Activated T-helper 1 cell treated with anti-CD3 and anti-CD28 coated beads, Interleukin-12 subunit alpha, Interleukin-12 subunit beta, Interleukin-2, Interleukin-4 antibody, amounts not matched to agents 30 ng/mL and 10 ng/mL and 1 ng/mL, durations not matched to agents 14 hours and 24 hours and 36 hours (primary cell): Measurements from ENCODE around the gene PCDHGC3. TPM values are rescaled to one million over a fixed set of nuclear protein-coding genes. Genes with fewer than 3 reads are reported as not detected.

Experiments used
- DNase-seq: peaks from one replicate; pipeline ENCODE4 v3.0.0; 2021; ENCODE audit warnings: low spot score
- H3K27ac Mint-ChIP-seq: one replicate; pipeline ENCODE4 v1.8.0; 2021; ENCODE audit warnings: mild to moderate bottlenecking, mixed read lengths
- H3K27me3 Mint-ChIP-seq: one replicate; pipeline ENCODE4 v1.8.0; 2022; ENCODE audit warnings: mild to moderate bottlenecking, moderate library complexity, mixed read lengths; ENCODE audit not compliant: insufficient read depth
- H3K36me3 Mint-ChIP-seq: one replicate; pipeline ENCODE4 v1.8.0; 2021; ENCODE audit warnings: low read depth, mixed read lengths
- H3K4me1 Mint-ChIP-seq: one replicate; pipeline ENCODE4 v1.8.0; 2021; ENCODE audit warnings: low read depth, mixed read lengths
- H3K4me3 Mint-ChIP-seq: one replicate; pipeline ENCODE4 v1.8.0; 2021; ENCODE audit warnings: mild to moderate bottlenecking, moderate library complexity, mixed read lengths
- H3K9me3 Mint-ChIP-seq: one replicate; pipeline ENCODE4 v1.8.0; 2021; ENCODE audit warnings: mixed read lengths
- intact Hi-C: fragments of 100-400 bp; cut with micrococcal nuclease; formaldehyde crosslinking; loops from one replicate; pipeline ENCODE4 v1.15.1; 2024
- total RNA-seq: library from RNA; stranded (reverse); gene quantifications from 2 replicates; pipeline ENCODE4 v1.2.3, GENCODE V29; 2022

Gene PCDHGC3
- total RNA-seq, 1 donor from 2014 or later = 0.31 TPM

DNA sequence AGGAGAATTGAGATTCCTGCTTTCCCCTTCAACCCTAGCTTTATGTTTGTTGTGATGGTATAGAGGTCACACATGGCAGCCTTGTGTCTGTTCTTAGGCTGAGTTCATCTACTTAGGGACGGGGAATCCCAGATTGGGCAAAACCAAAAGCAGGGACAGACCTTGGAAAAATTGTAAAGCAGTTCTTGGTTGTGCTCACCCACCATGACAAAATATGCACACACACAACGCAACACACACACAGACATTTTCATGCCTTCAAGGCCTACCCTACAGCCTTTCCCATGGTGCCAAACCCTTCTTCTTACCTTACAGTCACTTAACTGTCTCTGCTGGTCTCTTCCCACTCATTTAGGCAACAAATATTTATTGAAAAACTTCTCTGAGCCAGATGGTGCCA, 27.9 kb downstream of the PCDHGC3 start:
- Mint-ChIP-seq H3K36me3 (no peaks in the 10 kb centered on the region), H3K4me1 (no peaks in the 10 kb centered on the region), H3K4me3 (no peak overlapping the region), H3K27ac (no peak overlapping the region), H3K9me3 (no peaks in the 10 kb centered on the region), H3K27me3 (peaks cover 7% of the 10 kb centered on the region)
- DNase-seq = no peak
- intact Hi-C loops = no loop called here

DNA sequence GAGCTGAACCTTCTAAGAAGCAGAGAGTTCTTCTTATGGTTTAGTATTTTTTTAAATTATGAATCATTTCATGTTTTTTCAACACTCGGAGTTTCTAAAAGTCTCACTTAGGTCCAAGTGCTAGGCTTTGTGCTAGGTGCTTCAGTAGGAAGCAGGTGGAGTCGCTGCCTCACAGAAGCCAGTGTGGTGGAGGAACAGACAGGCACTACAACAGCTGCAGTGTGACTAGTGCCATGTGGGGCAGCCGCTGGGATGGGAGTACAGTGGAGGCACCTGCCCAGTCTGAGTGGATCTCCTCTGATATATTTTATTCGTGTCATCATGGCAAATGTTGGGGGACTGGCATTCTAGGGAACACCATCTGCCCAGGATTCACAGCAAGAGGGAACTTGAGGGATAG, 28.4 kb downstream of the PCDHGC3 start:
- Mint-ChIP-seq H3K9me3 (no peaks in the 10 kb centered on the region), H3K27me3 (peaks cover 7% of the 10 kb centered on the region), H3K27ac (no peak overlapping the region), H3K4me1 (peaks cover 3% of the 10 kb centered on the region), H3K4me3 (no peak overlapping the region), H3K36me3 (no peaks in the 10 kb centered on the region)
- intact Hi-C loops = no loop called here
- DNase-seq = no peak

DNA sequence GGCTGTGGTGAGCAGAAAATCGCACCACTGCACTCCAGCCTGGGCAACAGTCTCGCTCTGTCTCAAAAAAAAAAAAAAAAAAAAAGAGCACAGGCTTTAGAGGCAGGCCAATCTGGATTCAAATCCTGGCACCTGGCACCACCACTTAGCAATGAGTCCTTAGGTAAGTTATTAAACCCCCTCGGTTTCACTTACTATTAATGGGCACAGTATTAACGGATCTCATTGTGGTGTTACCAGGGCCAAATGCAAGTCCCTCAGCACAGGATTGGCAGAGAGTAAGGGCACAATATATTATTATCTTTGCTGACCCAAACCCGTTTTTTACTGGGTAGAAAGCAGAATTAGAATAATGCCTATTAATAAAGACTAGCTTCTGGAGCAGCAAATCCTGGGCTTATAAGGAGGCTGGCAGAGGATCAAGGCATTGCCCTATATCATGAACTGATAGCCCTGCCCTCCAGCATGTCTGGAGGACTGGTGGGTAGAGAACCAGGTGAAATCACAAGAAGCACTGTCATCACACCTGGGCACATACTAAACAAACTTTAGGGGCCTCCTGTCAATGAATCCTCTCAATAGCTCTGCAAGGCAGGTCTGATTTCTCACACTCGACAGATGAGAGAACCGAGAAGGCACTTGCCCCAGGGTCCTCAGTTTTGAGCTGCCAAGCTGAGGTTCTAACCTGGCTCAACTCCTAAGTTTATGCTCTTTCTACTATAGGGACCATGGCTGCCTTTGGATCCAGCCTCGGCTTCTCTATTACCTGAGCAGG, 30.8 kb downstream of the PCDHGC3 start:
- intact Hi-C loops = no loop called here
- no peak overlapping the region for H3K27ac Mint-ChIP-seq
- H3K4me3 Mint-ChIP-seq = no peak overlapping the region
- peaks cover 4% of the 10 kb centered on the region for H3K4me1 Mint-ChIP-seq
- no peak for DNase-seq
- no peaks in the 10 kb centered on the region for H3K36me3 Mint-ChIP-seq
- H3K9me3 Mint-ChIP-seq = no peaks in the 10 kb centered on the region
- H3K27me3 Mint-ChIP-seq = no peaks in the 10 kb centered on the region

DNA sequence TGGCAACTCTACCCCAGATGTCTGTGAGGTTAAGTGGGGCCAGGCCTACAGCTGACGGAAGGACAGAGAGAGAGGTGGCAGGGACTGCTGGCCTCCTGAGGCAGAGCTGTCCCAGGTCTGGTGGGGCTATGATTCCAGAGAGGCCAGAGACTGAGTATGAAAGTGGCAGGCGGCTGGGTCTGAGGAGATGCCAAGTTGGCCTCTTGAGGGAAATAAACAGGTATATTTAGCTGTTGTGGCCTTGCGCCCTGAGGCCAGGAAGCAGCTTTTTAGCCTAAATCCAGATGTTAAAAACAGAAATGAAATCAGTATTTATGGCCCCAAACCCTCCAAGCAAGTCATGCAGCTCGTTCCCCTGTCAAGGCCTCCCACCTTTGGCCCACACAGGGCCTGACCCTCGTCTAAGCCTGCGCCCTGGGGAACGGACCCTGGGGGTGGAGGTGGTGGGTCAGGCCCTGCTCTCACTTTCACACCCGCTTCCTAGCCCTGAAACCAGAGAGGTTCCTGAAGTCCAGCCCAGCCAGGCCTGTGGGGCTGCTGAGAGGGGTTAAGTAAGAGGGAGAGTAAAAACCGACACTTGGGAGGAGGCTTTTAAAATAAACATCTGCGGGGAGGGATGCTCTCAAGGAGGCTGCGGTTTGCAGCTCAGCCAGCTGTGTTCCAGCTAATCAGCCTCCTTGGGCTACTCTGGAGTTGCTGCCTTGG, 31.8 kb downstream of the PCDHGC3 start:
- intact Hi-C loops = no loop called here
- no peaks in the 10 kb centered on the region for H3K36me3 Mint-ChIP-seq
- no peaks in the 10 kb centered on the region for H3K27me3 Mint-ChIP-seq

DNA sequence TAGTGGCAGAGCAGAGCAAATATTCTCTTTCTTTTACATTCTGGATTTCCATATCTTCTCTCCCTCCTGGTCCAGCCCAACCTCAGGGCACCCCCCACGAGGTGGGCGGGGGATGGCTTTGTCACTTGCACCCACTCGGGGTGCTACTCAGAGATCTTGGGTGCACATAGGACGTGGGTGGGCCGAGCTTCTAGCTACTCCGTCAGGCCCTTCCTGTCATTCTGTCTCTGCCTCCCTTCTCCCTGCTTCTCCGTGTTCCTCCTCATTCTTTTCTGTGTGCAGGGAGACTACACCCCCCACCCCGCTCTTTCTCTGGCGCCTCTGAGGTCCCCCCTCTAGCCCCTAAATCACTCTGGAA, 32.7 kb downstream of the PCDHGC3 start:
- Mint-ChIP-seq H3K4me1 (peaks cover 14% of the 10 kb centered on the region), H3K9me3 (no peaks in the 10 kb centered on the region), H3K27me3 (no peaks in the 10 kb centered on the region), H3K27ac (no peak overlapping the region), H3K36me3 (peaks cover 3% of the 10 kb centered on the region), H3K4me3 (no peak overlapping the region)
- no peak for DNase-seq
- intact Hi-C loops = no loop called here

More for the DNA sequence above, 31.8 kb downstream of the PCDHGC3 start:
- Mint-ChIP-seq H3K9me3 (no peaks in the 10 kb centered on the region), H3K4me3 (no peak overlapping the region), H3K4me1 (peaks cover 6% of the 10 kb centered on the region), H3K27ac (no peak overlapping the region)
- DNase-seq = no peak

DNA sequence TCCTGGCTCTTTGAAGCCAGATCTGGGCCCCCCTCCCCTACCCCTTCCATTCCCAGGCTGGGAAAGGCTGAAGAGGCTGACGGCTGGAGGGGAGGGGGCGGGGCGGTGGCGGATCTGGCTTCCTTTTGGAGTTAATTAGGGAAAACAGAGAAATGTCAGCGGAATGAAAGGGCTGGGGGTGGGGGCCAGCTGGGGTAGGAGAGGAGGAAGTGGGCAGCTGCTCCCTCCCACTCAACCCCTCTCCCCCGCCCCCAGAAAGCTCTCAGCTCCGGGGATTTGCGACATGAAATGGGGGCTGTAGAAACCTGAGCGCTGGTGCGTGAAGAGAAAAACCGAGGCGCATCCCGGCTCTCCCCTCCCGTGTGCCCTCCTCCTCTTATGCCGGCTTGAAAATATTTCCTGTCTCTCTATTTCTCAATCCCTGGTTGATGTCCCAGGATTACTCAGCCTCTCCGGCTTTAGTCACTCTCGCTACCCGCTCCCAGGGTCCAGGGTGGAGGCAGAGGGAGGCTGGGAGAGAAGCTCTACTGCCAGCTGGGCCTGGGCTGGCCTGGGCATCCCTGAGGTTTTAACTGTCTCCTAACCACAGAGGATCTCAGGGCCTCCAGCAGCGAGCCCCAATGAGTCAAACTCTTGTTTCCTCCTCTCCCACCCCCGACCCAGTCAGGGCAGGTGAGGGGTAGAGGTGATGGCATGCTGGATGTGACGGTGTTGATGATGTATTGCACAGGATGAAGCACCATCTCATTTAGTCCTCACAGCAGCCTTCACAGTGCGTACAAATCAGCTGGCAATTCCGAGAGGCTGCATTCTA, 33.2 kb downstream of the PCDHGC3 start:
- Mint-ChIP-seq H3K4me1 (peaks cover 19% of the 10 kb centered on the region), H3K9me3 (no peaks in the 10 kb centered on the region), H3K4me3 (no peak overlapping the region), H3K27me3 (no peaks in the 10 kb centered on the region), H3K27ac (no peak overlapping the region), H3K36me3 (peaks cover 3% of the 10 kb centered on the region)
- intact Hi-C loops = no loop called here
- no peak for DNase-seq

DNA sequence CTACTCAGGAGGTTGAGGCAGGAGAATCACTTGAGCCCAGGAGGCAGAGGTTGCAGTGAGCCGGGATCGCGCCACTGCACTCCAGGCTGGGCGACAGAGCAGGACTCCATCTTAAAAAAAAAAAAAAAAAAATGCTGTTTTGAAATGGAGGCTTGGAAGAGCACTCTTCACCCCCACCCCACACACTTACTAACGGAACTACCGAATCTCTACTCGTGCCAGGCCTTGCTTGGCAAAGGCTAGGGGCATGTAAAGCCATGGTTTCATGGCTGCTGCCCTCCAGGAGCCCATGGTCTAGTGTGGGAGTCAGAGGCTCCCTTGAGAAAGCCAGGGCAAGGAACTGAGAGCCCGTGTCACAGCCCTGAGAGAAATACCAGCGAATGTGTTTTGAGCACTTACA, 34.4 kb downstream of the PCDHGC3 start:
- intact Hi-C loops = no loop called here
- no peak overlapping the region for H3K4me3 Mint-ChIP-seq
- H3K4me1 Mint-ChIP-seq = peaks cover 22% of the 10 kb centered on the region
- H3K36me3 Mint-ChIP-seq = peaks cover 3% of the 10 kb centered on the region
- H3K9me3 Mint-ChIP-seq = no peaks in the 10 kb centered on the region
- H3K27me3 Mint-ChIP-seq = no peaks in the 10 kb centered on the region
- H3K27ac Mint-ChIP-seq = no peak overlapping the region
- DNase-seq = no peak

DNA sequence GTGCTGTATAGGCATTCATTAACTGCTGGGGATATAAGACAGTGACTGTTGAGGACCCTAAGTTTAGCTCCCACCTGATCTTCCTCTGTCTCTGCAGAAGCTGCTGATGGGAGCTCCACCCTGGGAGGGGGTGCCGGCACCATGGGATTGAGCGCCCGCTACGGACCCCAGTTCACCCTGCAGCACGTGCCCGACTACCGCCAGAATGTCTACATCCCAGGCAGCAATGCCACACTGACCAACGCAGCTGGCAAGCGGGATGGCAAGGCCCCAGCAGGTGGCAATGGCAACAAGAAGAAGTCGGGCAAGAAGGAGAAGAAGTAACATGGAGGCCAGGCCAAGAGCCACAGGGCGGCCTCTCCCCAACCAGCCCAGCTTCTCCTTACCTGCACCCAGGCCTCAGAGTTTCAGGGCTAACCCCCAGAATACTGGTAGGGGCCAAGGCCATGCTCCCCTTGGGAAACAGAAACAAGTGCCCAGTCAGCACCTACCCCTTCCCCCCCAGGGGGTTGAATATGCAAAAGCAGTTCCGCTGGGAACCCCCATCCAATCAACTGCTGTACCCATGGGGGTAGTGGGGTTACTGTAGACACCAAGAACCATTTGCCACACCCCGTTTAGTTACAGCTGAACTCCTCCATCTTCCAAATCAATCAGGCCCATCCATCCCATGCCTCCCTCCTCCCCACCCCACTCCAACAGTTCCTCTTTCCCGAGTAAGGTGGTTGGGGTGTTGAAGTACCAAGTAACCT, 35.3 kb downstream of the PCDHGC3 start:
- no peak overlapping the region for H3K4me3 Mint-ChIP-seq
- no peak for DNase-seq
- intact Hi-C loops = no loop called here
- H3K9me3 Mint-ChIP-seq = no peaks in the 10 kb centered on the region
- H3K27me3 Mint-ChIP-seq = no peaks in the 10 kb centered on the region
- peak overlapping the region; percentile 31 for H3K27ac Mint-ChIP-seq
- peaks cover 30% of the 10 kb centered on the region for H3K4me1 Mint-ChIP-seq
- H3K36me3 Mint-ChIP-seq = peaks cover 7% of the 10 kb centered on the region

DNA sequence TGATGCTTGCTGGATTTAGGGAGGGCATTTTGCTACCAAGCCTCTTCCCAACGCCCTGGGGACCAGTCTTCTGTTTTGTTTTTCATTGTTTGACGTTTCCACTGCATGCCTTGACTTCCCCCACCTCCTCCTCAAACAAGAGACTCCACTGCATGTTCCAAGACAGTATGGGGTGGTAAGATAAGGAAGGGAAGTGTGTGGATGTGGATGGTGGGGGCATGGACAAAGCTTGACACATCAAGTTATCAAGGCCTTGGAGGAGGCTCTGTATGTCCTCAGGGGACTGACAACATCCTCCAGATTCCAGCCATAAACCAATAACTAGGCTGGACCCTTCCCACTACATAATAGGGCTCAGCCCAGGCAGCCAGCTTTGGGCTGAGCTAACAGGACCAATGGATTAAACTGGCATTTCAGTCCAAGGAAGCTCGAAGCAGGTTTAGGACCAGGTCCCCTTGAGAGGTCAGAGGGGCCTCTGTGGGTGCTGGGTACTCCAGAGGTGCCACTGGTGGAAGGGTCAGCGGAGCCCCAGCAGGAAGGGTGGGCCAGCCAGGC, 36.1 kb downstream of the PCDHGC3 start:
- intact Hi-C loops = loop anchor here (1.0 to 2.0 kb wide), 6 partner anchors 37 to 191 kb away; partner anchors contain the start of genes PCDHGA10, PCDHGB7, PCDHGC3 and TAF7
- H3K4me1 Mint-ChIP-seq = peaks cover 37% of the 10 kb centered on the region
- DNase-seq = no peak
- H3K4me3 Mint-ChIP-seq = no peak overlapping the region
- H3K9me3 Mint-ChIP-seq = no peaks in the 10 kb centered on the region
- peaks cover 15% of the 10 kb centered on the region for H3K36me3 Mint-ChIP-seq
- H3K27ac Mint-ChIP-seq = peak overlapping the region; percentile 31
- no peaks in the 10 kb centered on the region for H3K27me3 Mint-ChIP-seq

DNA sequence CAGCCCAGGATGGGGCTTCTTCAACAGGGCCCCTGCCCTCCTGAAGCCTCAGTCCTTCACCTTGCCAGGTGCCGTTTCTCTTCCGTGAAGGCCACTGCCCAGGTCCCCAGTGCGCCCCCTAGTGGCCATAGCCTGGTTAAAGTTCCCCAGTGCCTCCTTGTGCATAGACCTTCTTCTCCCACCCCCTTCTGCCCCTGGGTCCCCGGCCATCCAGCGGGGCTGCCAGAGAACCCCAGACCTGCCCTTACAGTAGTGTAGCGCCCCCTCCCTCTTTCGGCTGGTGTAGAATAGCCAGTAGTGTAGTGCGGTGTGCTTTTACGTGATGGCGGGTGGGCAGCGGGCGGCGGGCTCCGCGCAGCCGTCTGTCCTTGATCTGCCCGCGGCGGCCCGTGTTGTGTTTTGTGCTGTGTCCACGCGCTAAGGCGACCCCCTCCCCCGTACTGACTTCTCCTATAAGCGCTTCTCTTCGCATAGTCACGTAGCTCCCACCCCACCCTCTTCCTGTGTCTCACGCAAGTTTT, 36.7 kb downstream of the PCDHGC3 start:
- intact Hi-C loops = loop anchor here (1.0 to 2.0 kb wide), 6 partner anchors 37 to 192 kb away; partner anchors contain the start of genes PCDHGA10, PCDHGB7, PCDHGC3 and TAF7
- no peaks in the 10 kb centered on the region for H3K27me3 Mint-ChIP-seq
- H3K4me1 Mint-ChIP-seq = peaks cover 37% of the 10 kb centered on the region
- peak; percentile 74 for DNase-seq
- peak overlapping the region; percentile 95 for H3K27ac Mint-ChIP-seq
- H3K9me3 Mint-ChIP-seq = no peaks in the 10 kb centered on the region
- H3K36me3 Mint-ChIP-seq = peaks cover 18% of the 10 kb centered on the region
- peak overlapping the region; percentile 87 for H3K4me3 Mint-ChIP-seq

DNA sequence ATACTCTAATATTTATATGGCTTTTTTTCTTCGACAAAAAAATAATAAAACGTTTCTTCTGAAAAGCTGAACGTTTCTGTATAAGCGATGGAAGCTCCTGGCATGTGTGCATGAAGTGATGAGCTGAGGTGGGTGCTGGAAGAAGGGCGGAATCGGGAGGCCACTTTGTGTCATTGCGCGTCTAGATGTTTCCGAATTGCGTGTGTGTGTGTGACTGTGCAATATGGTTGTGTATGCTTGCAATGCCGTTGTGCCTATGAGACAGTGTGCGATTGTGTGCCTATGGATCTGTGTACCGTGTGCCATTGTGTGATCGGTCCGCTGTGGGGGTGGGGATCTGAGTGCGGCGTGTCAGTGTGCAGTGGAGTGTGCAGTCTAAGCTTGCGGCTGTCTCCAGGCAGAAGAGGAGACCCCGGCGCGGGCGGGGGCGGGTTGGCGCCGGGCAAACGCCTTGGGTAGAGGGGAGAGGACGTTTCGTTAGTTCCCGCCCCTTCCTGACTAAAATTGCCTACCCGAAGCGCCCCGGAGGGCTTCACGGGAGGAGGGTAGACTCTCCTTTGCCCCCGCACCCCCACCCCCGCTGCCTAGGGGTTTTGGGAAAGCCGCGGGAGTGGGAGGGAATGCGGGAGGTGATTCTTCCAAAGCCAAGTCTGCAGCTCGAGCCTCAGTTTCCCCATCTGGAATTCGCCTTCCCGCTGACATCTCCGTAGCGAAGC, 37.3 kb downstream of the PCDHGC3 start:
- no peak for DNase-seq
- peak overlapping the region; percentile 87 for H3K4me3 Mint-ChIP-seq
- H3K27ac Mint-ChIP-seq = peak overlapping the region; percentile 95
- peaks cover 25% of the 10 kb centered on the region for H3K36me3 Mint-ChIP-seq
- no peaks in the 10 kb centered on the region for H3K9me3 Mint-ChIP-seq
- peaks cover 37% of the 10 kb centered on the region for H3K4me1 Mint-ChIP-seq
- intact Hi-C loops = loop anchor here (1.0 to 2.0 kb wide), 7 partner anchors 38 to 192 kb away; partner anchors contain the start of genes PCDHGA10, PCDHGA12, PCDHGB7 and PCDHGC3
- no peaks in the 10 kb centered on the region for H3K27me3 Mint-ChIP-seq
